Caco-2 (cell line): Measurements from ENCODE around the gene MOV10L1. TPM values are rescaled to one million over a fixed set of nuclear protein-coding genes. Genes with fewer than 3 reads are reported as not detected.

Experiments
- BruUV-seq: library from RNA; stranded (reverse); fragments of 400-500 nt; replicated peaks from 2 replicates; lab custom pipeline; 2021; lab: Mats Ljungman, UMichigan
- CTCF ChIA-PET: fragments of 300-600 bp; sonication (Branson Sonifier 250); formaldehyde crosslinking; loops from one replicate; lab custom pipeline; 2022; ENCODE audit warnings: antibody characterized with exemption; lab: Charles Lee
- POLR2A ChIA-PET: fragments of 300-600 bp; sonication (Branson Sonifier 250); formaldehyde crosslinking; loops from one replicate; lab custom pipeline; 2022; ENCODE audit warnings: antibody characterized with exemption; lab: Charles Lee
- DNase-seq, 2 experiments: peaks; one replicate each; pipeline versions ENCODE4 v3.0.0 to v3.0.0-alpha.2; 2020 to 2022
- H3K27me3 ChIP-seq: replicated peaks from 2 replicates; pipeline ENCODE4 v1.6.0; 2011; ENCODE audit warnings: low read length; ENCODE audit not compliant: control insufficient read depth, insufficient read depth
- H3K36me3 ChIP-seq: 2 replicates; pipeline ENCODE4 v1.5.1; 2011; ENCODE audit warnings: low read length; ENCODE audit not compliant: control insufficient read depth, insufficient read depth
- H3K4me1 ChIP-seq: fragments of 250-450 bp; sonication (Bioruptor Pico); 2 replicates; pipeline ENCODE4 v1.5.1; 2020; ENCODE audit warnings: mild to moderate bottlenecking
- H3K4me3 ChIP-seq: 2 replicates; pipeline ENCODE4 v1.5.1; 2011; ENCODE audit warnings: low read depth, mild to moderate bottlenecking, control low read depth, low read length
- H3K9me3 ChIP-seq: fragments of 250-450 bp; sonication (Bioruptor Pico); 2 replicates; pipeline ENCODE4 v1.5.1; 2020; ENCODE audit warnings: mild to moderate bottlenecking, moderate library complexity
- H3K27ac Mint-ChIP-seq: one replicate; pipeline ENCODE4 v1.8.0; 2022; ENCODE audit warnings: mixed read lengths; ENCODE audit not compliant: unreplicated experiment
- H3K27me3 Mint-ChIP-seq: one replicate; pipeline ENCODE4 v1.8.0; 2022; ENCODE audit warnings: mixed read lengths; ENCODE audit not compliant: insufficient read depth, unreplicated experiment
- H3K36me3 Mint-ChIP-seq: one replicate; pipeline ENCODE4 v1.8.0; 2022; ENCODE audit warnings: mild to moderate bottlenecking, mixed read lengths; ENCODE audit not compliant: insufficient read depth, unreplicated experiment
- H3K4me1 Mint-ChIP-seq: one replicate; pipeline ENCODE4 v1.8.0; 2022; ENCODE audit warnings: low read depth, mixed read lengths; ENCODE audit not compliant: unreplicated experiment
- H3K4me3 Mint-ChIP-seq: one replicate; pipeline ENCODE4 v1.8.0; 2022; ENCODE audit warnings: mild to moderate bottlenecking, moderate library complexity, mixed read lengths; ENCODE audit not compliant: unreplicated experiment
- H3K9me3 Mint-ChIP-seq: one replicate; pipeline ENCODE4 v1.8.0; 2022; ENCODE audit warnings: mixed read lengths; ENCODE audit not compliant: unreplicated experiment
- intact Hi-C: fragments of 100-400 bp; cut with micrococcal nuclease; formaldehyde crosslinking; loops from one replicate; pipeline ENCODE4 v1.10.0; 2022; ENCODE audit not compliant: unreplicated experiment
- total RNA-seq: library from RNA; stranded (reverse); gene quantifications from 2 replicates; pipeline ENCODE4 v1.2.3, GENCODE V29; 2022
- TF ChIP-seq, protein P1 (sequence below), 2 experiments: fragments of 200-600 bp in 1 of 2; IDR thresholded peaks; 1 replicate in 1 of 2; 2 replicates in 1 of 2; pipeline versions ENCODE4 v1.5.1 to v1.8.0; 2011 to 2022; ENCODE audit warnings: antibody characterized with exemption in 1 of 2, control low read depth in 1 of 2, inconsistent platforms in 1 of 2, low read depth in 1 of 2, low read length in 1 of 2, mild to moderate bottlenecking in 1 of 2, moderate library complexity in 1 of 2; ENCODE audit not compliant: insufficient read depth in 1 of 2, severe bottlenecking in 1 of 2, unreplicated experiment in 1 of 2

Gene MOV10L1
- total RNA-seq, 1 experiment from 2014 or later: not detected

GRCh38 chr22:50090412-50090714 is 557 bp downstream of the MOV10L1 start:
- TF ChIP-seq, protein P1, sequence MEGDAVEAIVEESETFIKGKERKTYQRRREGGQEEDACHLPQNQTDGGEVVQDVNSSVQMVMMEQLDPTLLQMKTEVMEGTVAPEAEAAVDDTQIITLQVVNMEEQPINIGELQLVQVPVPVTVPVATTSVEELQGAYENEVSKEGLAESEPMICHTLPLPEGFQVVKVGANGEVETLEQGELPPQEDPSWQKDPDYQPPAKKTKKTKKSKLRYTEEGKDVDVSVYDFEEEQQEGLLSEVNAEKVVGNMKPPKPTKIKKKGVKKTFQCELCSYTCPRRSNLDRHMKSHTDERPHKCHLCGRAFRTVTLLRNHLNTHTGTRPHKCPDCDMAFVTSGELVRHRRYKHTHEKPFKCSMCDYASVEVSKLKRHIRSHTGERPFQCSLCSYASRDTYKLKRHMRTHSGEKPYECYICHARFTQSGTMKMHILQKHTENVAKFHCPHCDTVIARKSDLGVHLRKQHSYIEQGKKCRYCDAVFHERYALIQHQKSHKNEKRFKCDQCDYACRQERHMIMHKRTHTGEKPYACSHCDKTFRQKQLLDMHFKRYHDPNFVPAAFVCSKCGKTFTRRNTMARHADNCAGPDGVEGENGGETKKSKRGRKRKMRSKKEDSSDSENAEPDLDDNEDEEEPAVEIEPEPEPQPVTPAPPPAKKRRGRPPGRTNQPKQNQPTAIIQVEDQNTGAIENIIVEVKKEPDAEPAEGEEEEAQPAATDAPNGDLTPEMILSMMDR (IDR thresholded peaks at IDR 0.05; ENCODE audit: insufficient read depth in 1 of 2, low read depth in 1 of 2, low read length in 1 of 2, severe bottlenecking in 1 of 2, unreplicated experiment in 1 of 2): no peak
- peaks cover 23% of the 10 kb centered on the region for H3K9me3 Mint-ChIP-seq
- H3K4me1 Mint-ChIP-seq: peaks cover 9% of the 10 kb centered on the region
- Histone ChIP-seq H3K9me3 (no peaks in the 10 kb centered on the region; the same call in 1 of the 2 replicates), H3K4me3 (no peak overlapping the region), H3K4me1 (peaks cover 4% of the 10 kb centered on the region; the same call in 1 of the 2 replicates), H3K27me3 (no peaks in the 10 kb centered on the region), H3K36me3 (no peaks in the 10 kb centered on the region)
- ChIA-PET POLR2A (no interaction called here), CTCF (no interaction called here)
- H3K27me3 Mint-ChIP-seq: peaks cover 4% of the 10 kb centered on the region
- no peak overlapping the region for H3K4me3 Mint-ChIP-seq
- no peak overlapping the region for H3K27ac Mint-ChIP-seq
- peaks cover 4% of the 10 kb centered on the region for H3K36me3 Mint-ChIP-seq
- intact Hi-C loops: no loop called here
- no TSS peak for BruUV-seq
- no peak for DNase-seq

GRCh38 chr22:50091092-50091768 is 1.4 kb downstream of the MOV10L1 start:
- no peak overlapping the region for H3K27ac Mint-ChIP-seq
- DNase-seq: no peak
- CTCF ChIA-PET: no interaction called here
- peaks cover 4% of the 10 kb centered on the region for H3K27me3 Mint-ChIP-seq
- H3K4me1 Mint-ChIP-seq: peaks cover 9% of the 10 kb centered on the region
- TF ChIP-seq, protein P1 (IDR thresholded peaks at IDR 0.05; ENCODE audit: insufficient read depth in 1 of 2, low read depth in 1 of 2, low read length in 1 of 2, severe bottlenecking in 1 of 2, unreplicated experiment in 1 of 2): no peak
- Histone ChIP-seq H3K9me3 (no peaks in the 10 kb centered on the region; the same call in 1 of the 2 replicates), H3K36me3 (no peaks in the 10 kb centered on the region), H3K4me1 (peaks cover 4% of the 10 kb centered on the region; the same call in 1 of the 2 replicates), H3K4me3 (no peak overlapping the region), H3K27me3 (no peaks in the 10 kb centered on the region)
- no TSS peak for BruUV-seq
- H3K9me3 Mint-ChIP-seq: peaks cover 23% of the 10 kb centered on the region
- no peak overlapping the region for H3K4me3 Mint-ChIP-seq
- intact Hi-C loops: no loop called here
- POLR2A ChIA-PET: no interaction called here
- H3K36me3 Mint-ChIP-seq: peaks cover 4% of the 10 kb centered on the region

DNA sequence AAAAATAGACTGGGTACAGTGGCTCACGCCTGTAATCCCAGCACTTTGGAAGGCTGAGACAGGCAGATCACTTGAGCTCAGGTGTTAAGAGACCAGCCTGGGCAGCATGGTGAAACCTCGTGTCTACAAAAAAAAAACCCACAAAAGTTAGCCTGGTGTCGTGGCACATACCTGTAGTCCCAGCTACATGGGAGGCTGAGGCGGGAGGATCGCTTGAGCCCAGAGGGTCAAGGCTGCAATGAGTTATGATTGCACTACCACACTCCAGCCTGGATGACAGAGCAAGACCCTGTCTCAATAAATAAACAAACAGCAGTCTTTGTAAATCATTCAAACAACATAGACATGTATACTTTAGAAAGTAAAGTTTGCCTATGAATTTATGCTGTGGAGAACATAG is 2.5 kb downstream of the MOV10L1 start:
- Histone ChIP-seq H3K9me3 (no peaks in the 10 kb centered on the region; the same call in 1 of the 2 replicates), H3K4me3 (no peak overlapping the region), H3K36me3 (no peaks in the 10 kb centered on the region), H3K27me3 (no peaks in the 10 kb centered on the region), H3K4me1 (peaks cover 4% of the 10 kb centered on the region; the same call in 1 of the 2 replicates)
- TF ChIP-seq, protein P1 (IDR thresholded peaks at IDR 0.05; ENCODE audit: insufficient read depth in 1 of 2, low read depth in 1 of 2, low read length in 1 of 2, severe bottlenecking in 1 of 2, unreplicated experiment in 1 of 2): no peak
- Mint-ChIP-seq H3K9me3 (peaks cover 13% of the 10 kb centered on the region), H3K27ac (peak overlapping the region; percentile 30), H3K27me3 (peaks cover 4% of the 10 kb centered on the region), H3K4me1 (peaks cover 9% of the 10 kb centered on the region), H3K4me3 (no peak overlapping the region), H3K36me3 (peaks cover 4% of the 10 kb centered on the region)
- intact Hi-C loops: no loop called here
- CTCF ChIA-PET: no interaction called here
- no peak for DNase-seq
- BruUV-seq: no TSS peak
- POLR2A ChIA-PET: no interaction called here
